NCI-H526 (cell line): ENCODE results near the gene SLC39A1.
"Not testable (repeated sequence)": the region's sequence is repeated elsewhere in the genome, so short reads cannot be mapped to it uniquely, and the experiment has no call there.

ENCODE experiments used
- DNase-seq, 2 experiments: peaks; one replicate each; lab custom pipeline; 2025; lab: John Stamatoyannopoulos, UW

The SLC39A1 gene

GRCh38 chr1:153932156-153933131 is 30.9 kb downstream of the SLC39A1 start:
- DNase-seq = no peak

- no peak for DNase-seq
These were observed 33.1 kb downstream of the SLC39A1 start for GRCh38 chr1:153929981-153930948.

GRCh38 chr1:153929426-153929825 is 33.9 kb downstream of the SLC39A1 start:
- DNase-seq = no peak

GRCh38 chr1:153928791-153929341 is 34.5 kb downstream of the SLC39A1 start:
- no peak for DNase-seq

- no peak for DNase-seq
These were observed 35.1 kb downstream of the SLC39A1 start for GRCh38 chr1:153928245-153928644.

- DNase-seq = no peak
These were observed 36.9 kb downstream of the SLC39A1 start for GRCh38 chr1:153926405-153926804.

- peak; percentile 100 for DNase-seq
These were observed 40.1 kb downstream of the SLC39A1 start, which contains the start of gene GATAD2B for GRCh38 chr1:153922972-153923925. GATAD2B (minus strand) TSS chr1:153922972; CDS start chr1:153828347, 94,625 bp downstream.

- peak; percentile 88 to 98 for DNase-seq
These were observed 41.0 kb downstream of the SLC39A1 start for GRCh38 chr1:153922076-153922971.

GRCh38 chr1:153921803-153922075 is 41.6 kb downstream of the SLC39A1 start:
- peak; percentile 73 to 78 for DNase-seq

- DNase-seq = no peak
These were observed 42.1 kb downstream of the SLC39A1 start for GRCh38 chr1:153921080-153921802.

- peak in 1 of 2 experiments; percentile 32 for DNase-seq
These were observed 43.2 kb downstream of the SLC39A1 start for GRCh38 chr1:153919876-153920852.

- DNase-seq = no peak
These were observed 47.0 kb downstream of the SLC39A1 start for GRCh38 chr1:153916297-153916696.

- no peak for DNase-seq
These were observed 51.0 kb downstream of the SLC39A1 start for GRCh38 chr1:153912349-153912748.

- not testable (repeated sequence) for DNase-seq
These were observed 52.8 kb downstream of the SLC39A1 start for GRCh38 chr1:153910560-153910959.
